DMS114 treated with DMSO at 0.1 percent for 48 hours (cell line): Measurements from ENCODE around the gene CBX3.
"Not testable (repeated sequence)": the region's sequence is repeated elsewhere in the genome, so short reads cannot be mapped to it uniquely, and the experiment has no call there.

Source experiments
- DNase-seq: peaks from one replicate; lab custom pipeline; 2025; ENCODE audit not compliant: unreplicated experiment; lab: John Stamatoyannopoulos, UW

CBX3 gene

DNA sequence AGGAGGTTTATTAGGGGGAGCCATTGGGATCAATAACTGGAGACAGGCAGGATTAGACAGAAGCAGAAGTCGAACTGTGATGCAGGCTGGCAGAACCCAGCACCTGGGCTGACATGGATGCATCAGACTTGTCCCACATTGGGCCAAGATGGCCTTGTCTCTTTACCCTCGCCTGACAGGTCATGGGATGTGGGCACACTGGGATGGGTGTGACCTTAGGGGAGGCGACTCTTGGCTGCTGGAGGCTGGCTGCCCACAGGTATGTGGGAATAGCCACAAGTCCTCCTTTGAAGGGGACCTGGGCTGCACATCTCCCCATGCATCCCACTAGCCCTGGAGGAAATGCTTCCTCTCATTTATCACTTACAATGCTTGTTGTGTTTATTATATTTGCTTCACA is 32.3 kb upstream of the CBX3 start:
- no peak for DNase-seq

GRCh38 chr7:26170663-26171062 is 30.9 kb upstream of the CBX3 start:
- no peak for DNase-seq

DNA sequence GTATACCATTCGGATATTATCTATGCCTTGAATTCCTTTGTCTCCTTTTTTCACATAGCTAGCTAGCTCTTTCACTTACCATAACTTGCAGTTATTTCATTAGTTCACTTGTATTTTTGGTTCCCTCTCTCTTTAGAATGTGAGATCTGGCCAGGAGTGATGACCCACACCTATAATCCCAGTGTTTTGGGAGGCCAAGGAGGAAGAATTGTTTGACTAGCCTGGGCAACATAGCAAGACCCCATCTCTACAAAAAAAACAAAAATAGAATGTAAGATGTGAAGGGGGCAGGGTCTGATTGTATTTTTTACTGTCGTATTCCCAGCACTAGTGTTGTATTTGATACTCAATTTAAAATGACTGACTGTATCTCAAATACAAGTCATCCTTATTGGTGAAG is 29.9 kb upstream of the CBX3 start:
- no peak for DNase-seq

- DNase-seq: no peak
Measured at GRCh38 chr7:26172048-26172447, 29.5 kb upstream of the CBX3 start.

- not testable (repeated sequence) for DNase-seq
Measured at GRCh38 chr7:26175903-26176302, 25.6 kb upstream of the CBX3 start.

GRCh38 chr7:26176696-26177095 is 24.8 kb upstream of the CBX3 start:
- DNase-seq: not testable (repeated sequence)

DNA sequence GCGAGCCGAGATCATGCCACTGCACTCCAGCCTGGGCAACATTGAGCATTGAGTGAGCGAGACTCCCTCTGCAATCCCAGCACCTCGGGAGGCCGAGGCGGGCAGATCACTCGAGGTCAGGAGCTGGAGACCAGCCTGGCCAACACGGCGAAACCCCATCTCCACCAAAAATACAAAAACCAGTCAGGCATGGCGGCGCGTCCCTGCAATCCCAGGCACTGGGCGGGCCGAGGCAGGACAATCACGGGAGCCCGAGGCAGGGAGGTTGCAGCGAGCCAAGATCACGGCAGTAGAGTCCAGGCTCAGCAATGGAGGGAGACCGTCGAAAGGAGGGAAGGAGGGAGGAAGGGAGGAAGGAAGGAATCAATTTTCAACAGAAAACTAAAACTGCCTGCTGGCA is 24.3 kb upstream of the CBX3 start:
- DNase-seq: not testable (repeated sequence)

DNA sequence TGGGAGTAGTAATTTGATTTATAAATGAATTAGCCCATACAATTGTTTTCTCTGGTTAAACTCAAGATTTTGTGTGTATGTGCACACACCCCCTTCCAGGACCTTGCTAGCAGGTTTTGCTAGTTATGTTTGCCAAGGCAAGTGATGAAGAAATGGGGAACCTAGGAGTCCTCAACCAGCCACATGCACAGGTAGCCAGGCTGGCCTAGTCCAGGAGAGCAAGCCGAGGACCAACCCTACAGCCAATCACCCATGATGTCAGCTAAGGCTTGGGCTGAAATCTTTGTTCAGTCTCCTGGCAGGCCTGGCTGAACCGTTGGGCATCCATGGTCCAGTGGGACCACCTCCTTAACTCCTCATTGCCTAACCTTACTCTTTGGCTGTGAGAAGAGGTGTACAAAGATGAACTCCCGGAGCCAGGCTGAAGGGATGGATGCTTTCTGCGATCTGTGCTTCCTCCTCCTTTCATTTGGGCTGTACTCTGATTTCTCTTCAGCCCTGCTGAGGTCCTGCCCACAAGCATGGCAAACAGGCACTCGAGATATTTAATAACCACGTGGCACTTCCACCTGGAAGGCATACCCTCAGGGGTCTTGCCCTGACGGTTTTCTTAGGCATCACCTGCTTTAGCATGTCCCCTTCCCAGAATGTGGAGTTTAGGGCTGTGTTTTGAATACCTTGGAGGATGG is 23.1 kb upstream of the CBX3 start:
- DNase-seq: no peak

DNA sequence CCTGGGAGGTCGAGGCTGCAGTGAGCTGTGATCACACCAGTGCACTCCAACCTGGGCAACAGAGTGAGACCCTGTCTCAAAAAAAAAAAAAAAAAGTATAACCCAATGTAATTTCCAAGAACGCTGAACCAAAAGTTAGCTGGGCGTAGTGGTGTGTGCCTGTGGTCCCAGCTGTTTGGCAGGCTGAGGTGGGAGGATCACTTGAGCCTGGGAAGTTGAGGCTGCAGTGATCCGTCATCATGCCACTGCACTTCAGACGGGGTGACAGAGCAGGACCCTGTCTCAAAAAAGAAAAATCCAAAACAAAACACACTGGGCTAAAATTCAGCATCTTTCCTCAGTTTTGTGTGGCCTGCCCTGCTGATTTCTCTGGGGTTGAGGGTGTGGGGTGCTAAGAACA is 22.1 kb upstream of the CBX3 start:
- no peak for DNase-seq

- DNase-seq: no peak
Measured at GRCh38 chr7:26179826-26180497, 21.6 kb upstream of the CBX3 start.

DNA sequence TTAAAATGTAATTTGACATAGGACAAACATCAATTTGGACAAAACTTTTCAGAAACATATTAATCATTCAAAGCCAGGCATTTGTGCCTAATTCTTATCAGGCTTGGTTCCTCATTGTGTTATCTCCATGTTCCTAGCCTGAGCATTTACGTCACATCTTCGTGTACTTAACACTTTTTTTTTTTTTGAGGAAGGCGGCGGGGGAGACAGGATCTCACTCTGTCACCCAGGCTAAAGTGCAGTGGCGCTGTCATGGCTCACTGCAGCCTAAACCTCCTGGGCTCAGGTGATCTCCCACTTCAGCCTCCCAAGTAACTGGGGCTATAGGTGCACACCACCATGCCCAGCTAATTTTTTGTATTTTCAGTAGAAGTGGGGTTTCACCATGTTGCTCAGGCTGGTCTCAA is 20.8 kb upstream of the CBX3 start:
- no peak for DNase-seq

- no peak for DNase-seq
Measured at GRCh38 chr7:26181474-26182227, 19.9 kb upstream of the CBX3 start.

GRCh38 chr7:26182283-26182682 is 19.3 kb upstream of the CBX3 start:
- no peak for DNase-seq

- no peak for DNase-seq
Measured at GRCh38 chr7:26182706-26183105, 18.8 kb upstream of the CBX3 start.

DNA sequence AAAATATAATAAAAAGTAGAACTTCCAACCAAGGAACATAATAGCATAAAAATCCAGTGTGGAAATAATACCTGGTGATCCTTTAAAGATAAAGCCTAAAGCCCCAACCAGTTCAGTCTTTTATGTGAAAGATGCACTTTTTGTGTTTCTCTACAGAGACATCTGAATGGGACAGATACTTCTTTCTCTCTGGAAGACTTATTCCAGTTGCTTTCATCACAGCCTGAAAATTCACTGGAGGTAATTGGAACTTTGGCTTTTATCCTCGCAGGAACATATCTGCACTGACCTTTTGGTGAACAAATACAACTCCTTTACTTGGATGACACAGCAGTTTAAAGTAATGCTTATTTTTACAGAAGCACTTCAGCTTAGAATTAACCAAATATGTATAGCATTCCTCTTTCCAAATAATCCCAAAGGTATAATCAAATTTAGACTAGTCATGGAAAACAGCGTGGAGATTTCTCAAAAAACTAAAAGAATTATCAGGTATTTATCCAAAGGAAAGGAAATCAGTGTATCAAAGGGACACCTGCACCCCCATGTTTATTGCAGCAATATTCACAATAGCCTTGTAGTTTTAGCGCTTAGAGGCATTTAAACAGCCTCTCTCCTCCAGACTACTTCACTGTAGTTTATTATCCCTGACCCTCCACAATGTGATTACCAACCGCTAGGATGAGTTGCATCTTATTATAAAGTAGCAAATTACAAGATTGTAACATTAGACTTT is 17.8 kb upstream of the CBX3 start:
- DNase-seq: no peak

GRCh38 chr7:26184281-26185101 is 17.1 kb upstream of the CBX3 start:
- peak; percentile 32 for DNase-seq

DNA sequence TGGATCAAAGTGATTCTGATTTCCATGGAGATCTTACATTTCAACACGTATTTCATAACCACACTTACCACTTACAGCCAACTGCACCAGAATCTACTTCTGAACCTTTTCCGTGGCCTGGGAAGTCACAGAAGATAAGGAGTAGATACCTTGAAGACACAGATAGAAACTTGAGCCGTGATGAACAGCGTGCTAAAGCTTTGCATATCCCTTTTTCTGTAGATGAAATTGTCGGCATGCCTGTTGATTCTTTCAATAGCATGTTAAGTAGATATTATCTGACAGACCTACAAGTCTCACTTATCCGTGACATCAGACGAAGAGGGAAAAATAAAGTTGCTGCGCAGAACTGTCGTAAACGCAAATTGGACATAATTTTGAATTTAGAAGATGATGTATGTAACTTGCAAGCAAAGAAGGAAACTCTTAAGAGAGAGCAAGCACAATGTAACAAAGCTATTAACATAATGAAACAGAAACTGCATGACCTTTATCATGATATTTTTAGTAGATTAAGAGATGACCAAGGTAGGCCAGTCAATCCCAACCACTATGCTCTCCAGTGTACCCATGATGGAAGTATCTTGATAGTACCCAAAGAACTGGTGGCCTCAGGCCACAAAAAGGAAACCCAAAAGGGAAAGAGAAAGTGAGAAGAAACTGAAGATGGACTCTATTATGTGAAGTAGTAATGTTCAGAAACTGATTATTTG is 16.3 kb upstream of the CBX3 start:
- peak; percentile 30 for DNase-seq

GRCh38 chr7:26185844-26186180 is 15.7 kb upstream of the CBX3 start:
- no peak for DNase-seq

DNA sequence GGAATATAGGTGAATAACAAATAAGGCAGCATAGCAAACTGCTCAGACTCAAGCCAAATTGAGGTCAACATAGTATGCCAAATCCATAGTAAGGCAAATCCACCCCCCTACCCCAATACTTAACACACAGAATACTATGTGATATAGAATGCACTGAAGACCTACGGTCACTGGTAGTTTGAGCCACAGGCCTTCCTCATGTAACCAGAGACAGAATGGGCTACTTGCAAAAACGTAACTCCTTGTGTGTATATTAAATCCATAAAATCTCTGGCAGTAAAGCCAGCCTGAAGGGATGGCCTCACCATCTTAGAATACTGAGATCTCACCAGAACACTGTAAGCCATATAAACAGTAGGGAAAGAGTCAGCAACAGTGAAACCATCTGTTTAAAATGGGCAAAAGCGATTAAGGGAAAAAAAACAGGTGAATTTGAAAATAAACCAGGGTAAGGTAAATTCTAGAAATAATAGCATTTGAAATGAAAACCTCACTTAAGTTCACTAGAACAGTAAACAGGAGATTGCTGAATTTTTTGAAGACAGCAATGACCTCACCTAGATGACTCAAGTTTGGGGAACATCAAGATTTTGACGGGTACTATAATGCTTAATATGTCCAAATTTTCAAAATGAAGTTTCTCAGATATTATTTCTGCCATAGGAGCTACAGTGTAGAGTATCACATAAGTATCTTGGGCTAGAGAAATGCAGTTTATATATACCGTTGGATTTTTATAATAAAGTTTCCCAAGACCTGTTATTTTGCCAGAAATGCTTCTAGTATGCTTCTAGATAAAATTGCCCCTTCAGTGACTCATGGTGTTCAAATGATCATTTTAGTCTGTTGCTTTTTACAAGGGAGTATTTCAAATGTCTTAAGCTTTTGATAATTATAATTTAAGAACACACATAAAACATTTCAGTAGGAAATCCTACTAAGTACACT is 14.9 kb upstream of the CBX3 start:
- DNase-seq: no peak
